Right lobe of liver (tissue), 6 donors: Measurements from ENCODE around the gene LIG3. TPM values are rescaled to one million over a fixed set of nuclear protein-coding genes. Genes with fewer than 3 reads are reported as not detected.

Experiments used
- ATAC-seq, 4 donors: fragments of 200-7000 bp; cut with Tn5 transposase; one replicate each; pipeline ENCODE4 v1.9.1; 2020; ENCODE audit warnings: mild to moderate bottlenecking in 4 of 4, moderate library complexity in 4 of 4
- DNase-seq, 3 donors: peaks; one replicate each; pipeline ENCODE4 v3.0.0-alpha.2; 2020
- H3K27ac ChIP-seq, 3 donors: fragments of 200-600 bp; one replicate each; pipeline ENCODE4 v1.8.0; 2022
- H3K27me3 ChIP-seq, 2 donors: fragments of 200-600 bp; one replicate each; pipeline ENCODE4 v1.8.0; 2022
- H3K36me3 ChIP-seq, 4 donors: fragments of 200-600 bp; sonication (generic) in 1 of 4; one replicate each; pipeline versions ENCODE4 v1.5.1 to v1.8.0; 2017 to 2022; ENCODE audit warnings: control low read depth in 1 of 4
- H3K4me1 ChIP-seq, 4 donors: fragments of 200-600 bp; sonication (generic) in 1 of 4; one replicate each; pipeline versions ENCODE4 v1.5.1 to v1.8.0; 2017 to 2022; ENCODE audit warnings: control low read depth in 1 of 4
- H3K4me3 ChIP-seq, 3 donors: fragments of 200-600 bp; one replicate each; pipeline ENCODE4 v1.8.0; 2022
- H3K9me3 ChIP-seq, 4 donors: fragments of 200-600 bp; sonication (generic) in 1 of 4; one replicate each; pipeline versions ENCODE4 v1.5.1 to v1.8.0; 2017 to 2022; ENCODE audit warnings: control low read depth in 1 of 4
- CTCF ChIP-seq, 4 donors: fragments of 200-600 bp in 3 of 4; fragments of 450-650 bp in 1 of 4; IDR thresholded peaks; one replicate each; pipeline versions ENCODE4 v1.5.1 to v1.8.0; 2016 to 2022; ENCODE audit warnings: antibody characterized with exemption in 4 of 4, mild to moderate bottlenecking in 2 of 4
- POLR2A ChIP-seq: fragments of 450-650 bp; IDR thresholded peaks from one replicate; pipeline ENCODE4 v1.6.1; 2017; ENCODE audit warnings: antibody characterized with exemption, mild to moderate bottlenecking
- whole genome bisulfite sequencing: methylation state at CpG from one replicate; pipeline ENCODE4 v1.1.6; 2018; ENCODE audit warnings: low coverage, low lambda C conversion rate; ENCODE audit not compliant: insufficient coverage; ENCODE audit errors: missing lambda C conversion rate; 5-methylcytosine and 5-hydroxymethylcytosine counted together
- intact Hi-C, 2 donors: fragments of 100-400 bp; cut with DNase I; formaldehyde crosslinking; loops; one replicate each; pipeline versions ENCODE4 v1.11.2 to v1.14.1; 2022
- total RNA-seq, 6 experiments: library from RNA; depleted of rRNA in 2 of 6; stranded (reverse); fragments of >200 nt in 2 of 6; fragmentation: NEBNext Ultra II Directional in 3 of 6; extraction: Animal tissue kit (Norgen Biotek cat#: 25700) in 3 of 6; gene quantifications; one replicate each; pipeline versions ENCODE4 v1.1.0 to v1.2.4, GENCODE V29; 2016 to 2023
- donor health status: DM: no; HTN: yes; CAD: no.
- donor health status: DM: no; HTN: no; CAD: no.
- donor health status: DM: no; HTN: no; CAD: no.
- donor health status: DM: no; HTN: yes; CAD: no.
- donor health status: DM: no; HTN: yes; CAD: no.

Gene LIG3
- total RNA-seq, 6 experiments from 2014 or later, result 10.6 to 17.0 (median 12.2) TPM

GRCh38 chr17:35028531-35029262 is 48.4 kb downstream of the LIG3 start:
- intact Hi-C loops, result no loop called here
- WGBS, result 37% methylated on average over 3 of the region's 3 CpGs
- Histone ChIP-seq H3K4me3 (no peak overlapping the region), H3K36me3 (peaks cover 0 to 26% (median 8%) of the 10 kb centered on the region in 4 donors), H3K27ac (no peak overlapping the region), H3K4me1 (peaks cover 0 to 4% (median 0%) of the 10 kb centered on the region in 4 donors), H3K9me3 (no peaks in the 10 kb centered on the region), H3K27me3 (no peaks in the 10 kb centered on the region)
- no peak for DNase-seq
- TF ChIP-seq POLR2A, result no peak
- no peak for TF ChIP-seq CTCF (IDR thresholded peaks at IDR 0.05)
- peak in 1 of 4 donors; percentile 15 for ATAC-seq

- intact Hi-C loops, result no loop called here
- ATAC-seq (no peak), DNase-seq (no peak)
- Histone ChIP-seq H3K4me3 (no peak overlapping the region), H3K36me3 (peaks cover 0 to 6% (median 5%) of the 10 kb centered on the region in 4 donors), H3K27ac (no peak overlapping the region), H3K27me3 (no peaks in the 10 kb centered on the region), H3K4me1 (no peaks in the 10 kb centered on the region), H3K9me3 (no peaks in the 10 kb centered on the region)
- 100% methylated on average over 1 of the region's 1 CpG for WGBS
- TF ChIP-seq CTCF (IDR thresholded peaks at IDR 0.05) (no peak), POLR2A (no peak)
Observed at GRCh38 chr17:35030780-35031179, 50.5 kb downstream of the LIG3 start.

- intact Hi-C loops, result no loop called here
- no peaks in the 10 kb centered on the region for H3K27me3 ChIP-seq
- no peaks in the 10 kb centered on the region for H3K9me3 ChIP-seq
- WGBS, result 88% methylated on average over 3 of the region's 3 CpGs
- no peaks in the 10 kb centered on the region for H3K4me1 ChIP-seq
- no peak overlapping the region for H3K27ac ChIP-seq
- TF ChIP-seq POLR2A (no peak), CTCF (IDR thresholded peaks at IDR 0.05) (no peak)
- no peak for DNase-seq
- no peak overlapping the region for H3K4me3 ChIP-seq
- peaks cover 0 to 2% (median 0%) of the 10 kb centered on the region in 4 donors for H3K36me3 ChIP-seq
- no peak for ATAC-seq
Observed at GRCh38 chr17:35038453-35038852, 58.1 kb downstream of the LIG3 start.

- no peaks in the 10 kb centered on the region for H3K9me3 ChIP-seq
- no peak overlapping the region for H3K4me3 ChIP-seq
- H3K4me1 ChIP-seq, result peaks cover 0 to 11% (median 4%) of the 10 kb centered on the region in 4 donors
- WGBS, result 86% methylated on average over 7 of the region's 7 CpGs
- TF ChIP-seq POLR2A, result no peak
- no peak for TF ChIP-seq CTCF (IDR thresholded peaks at IDR 0.05)
- no peaks in the 10 kb centered on the region for H3K27me3 ChIP-seq
- H3K36me3 ChIP-seq, result peaks cover 0 to 2% (median 0%) of the 10 kb centered on the region in 4 donors
- DNase-seq (no peak), ATAC-seq (no peak)
- intact Hi-C loops, result no loop called here
- H3K27ac ChIP-seq, result no peak overlapping the region
Observed at GRCh38 chr17:35041390-35041789, 61.1 kb downstream of the LIG3 start.
